Testis (tissue), 2 donors: Measurements from ENCODE around the gene ATP1A3.

Experiments used
- POLR2A ChIP-seq: fragments of 450-650 bp; IDR thresholded peaks from one replicate; pipeline ENCODE4 v1.6.1; 2017; ENCODE audit warnings: antibody characterized with exemption, mild to moderate bottlenecking, moderate library complexity
- TF ChIP-seq, protein P1 (sequence below), 3 experiments: fragments of 450-650 bp in 2 of 3; fragments of 200-600 bp in 1 of 3; sonication (generic) in 1 of 3; IDR thresholded peaks; one replicate each; pipeline ENCODE4 v1.5.1; 2016 to 2019; ENCODE audit warnings: antibody characterized with exemption in 3 of 3, mild to moderate bottlenecking in 2 of 3, moderate library complexity in 1 of 3

GRCh38 chr19:41921577-41922576 is 72.2 kb downstream of the ATP1A3 start:
- TF ChIP-seq, protein P1, sequence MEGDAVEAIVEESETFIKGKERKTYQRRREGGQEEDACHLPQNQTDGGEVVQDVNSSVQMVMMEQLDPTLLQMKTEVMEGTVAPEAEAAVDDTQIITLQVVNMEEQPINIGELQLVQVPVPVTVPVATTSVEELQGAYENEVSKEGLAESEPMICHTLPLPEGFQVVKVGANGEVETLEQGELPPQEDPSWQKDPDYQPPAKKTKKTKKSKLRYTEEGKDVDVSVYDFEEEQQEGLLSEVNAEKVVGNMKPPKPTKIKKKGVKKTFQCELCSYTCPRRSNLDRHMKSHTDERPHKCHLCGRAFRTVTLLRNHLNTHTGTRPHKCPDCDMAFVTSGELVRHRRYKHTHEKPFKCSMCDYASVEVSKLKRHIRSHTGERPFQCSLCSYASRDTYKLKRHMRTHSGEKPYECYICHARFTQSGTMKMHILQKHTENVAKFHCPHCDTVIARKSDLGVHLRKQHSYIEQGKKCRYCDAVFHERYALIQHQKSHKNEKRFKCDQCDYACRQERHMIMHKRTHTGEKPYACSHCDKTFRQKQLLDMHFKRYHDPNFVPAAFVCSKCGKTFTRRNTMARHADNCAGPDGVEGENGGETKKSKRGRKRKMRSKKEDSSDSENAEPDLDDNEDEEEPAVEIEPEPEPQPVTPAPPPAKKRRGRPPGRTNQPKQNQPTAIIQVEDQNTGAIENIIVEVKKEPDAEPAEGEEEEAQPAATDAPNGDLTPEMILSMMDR (IDR thresholded peaks at IDR 0.05) = no peak
- TF ChIP-seq POLR2A = no peak
